ENCODE measurements around the gene PGGT1B.
"Not testable (repeated sequence)": the region's sequence is repeated elsewhere in the genome, so short reads cannot be mapped to it uniquely, and the experiment has no call there.

Gene PGGT1B

DNA sequence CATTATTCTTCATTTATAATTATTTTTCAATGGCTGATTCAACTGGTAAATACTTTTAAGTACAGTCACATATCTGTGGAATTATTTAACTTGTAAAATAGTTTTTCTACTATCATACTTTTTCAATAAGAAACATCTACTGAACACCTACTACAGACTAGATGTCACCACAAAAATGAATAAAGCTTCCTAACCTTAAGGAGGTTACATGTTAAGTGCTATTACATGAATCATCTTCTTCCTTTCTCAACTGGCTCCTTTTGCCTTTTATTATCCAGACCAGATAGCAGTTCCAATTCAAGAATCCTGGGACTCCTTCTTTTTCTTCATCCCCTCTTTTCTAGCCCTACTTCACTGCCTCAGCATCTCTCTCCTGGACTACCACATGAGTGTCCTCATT lies 4.7 kb downstream of the PGGT1B start:
- DNase-seq (ENCODE audit: low read depth): peak; percentile 20

DNA sequence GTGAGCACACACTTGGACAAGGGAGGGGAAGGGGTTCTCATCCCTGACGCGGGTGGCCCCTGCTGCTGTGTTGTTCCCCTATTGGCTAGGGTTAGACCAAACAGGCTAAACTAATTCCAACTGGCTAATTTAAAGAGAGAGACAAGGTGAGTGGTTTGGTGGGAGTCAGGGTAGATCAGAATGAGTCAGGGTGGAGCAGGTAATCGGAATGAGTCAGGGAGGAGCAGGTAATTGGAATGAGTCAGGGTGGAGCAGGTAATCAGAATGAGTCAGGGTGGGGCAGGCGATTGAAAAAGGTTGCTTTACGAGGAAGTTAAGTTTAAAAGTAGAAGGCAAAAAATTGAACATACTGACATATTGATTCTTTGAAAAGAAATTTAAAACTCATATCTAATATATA lies 13.3 kb downstream of the PGGT1B start:
- DNase-seq (ENCODE audit: low read depth): not testable (repeated sequence)

- no peak for DNase-seq (ENCODE audit: low read depth)
Observed at GRCh38 chr5:115246361-115246991, 16.2 kb downstream of the PGGT1B start.

GRCh38 chr5:115243412-115243811 lies 19.3 kb downstream of the PGGT1B start:
- no peak for DNase-seq (ENCODE audit: low read depth)

GRCh38 chr5:115241881-115242642 lies 20.6 kb downstream of the PGGT1B start:
- DNase-seq (ENCODE audit: low read depth): no peak

DNA sequence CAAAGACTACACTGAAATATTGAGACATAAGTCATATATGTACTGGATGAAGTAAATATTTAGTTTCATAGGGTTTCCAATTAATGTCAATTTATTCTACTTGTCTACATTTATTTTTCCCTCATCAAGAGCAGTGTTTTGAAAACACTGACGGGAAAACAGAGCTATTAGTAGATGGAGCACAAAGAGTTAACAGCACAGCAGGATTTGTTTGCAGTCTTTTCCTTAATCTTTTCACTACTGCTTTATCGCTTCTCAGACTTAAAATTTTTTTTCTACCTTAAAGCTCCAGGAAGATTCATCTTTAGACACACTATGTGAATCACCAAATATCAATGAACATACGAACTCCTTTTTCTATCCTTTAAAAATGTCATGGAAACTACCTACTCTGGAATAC lies 25.6 kb downstream of the PGGT1B start:
- DNase-seq (ENCODE audit: low read depth): no peak

GRCh38 chr5:115236599-115236998 lies 26.1 kb downstream of the PGGT1B start:
- DNase-seq (ENCODE audit: low read depth): no peak

GRCh38 chr5:115231598-115231997 lies 31.1 kb downstream of the PGGT1B start:
- DNase-seq (ENCODE audit: low read depth): no peak

DNA sequence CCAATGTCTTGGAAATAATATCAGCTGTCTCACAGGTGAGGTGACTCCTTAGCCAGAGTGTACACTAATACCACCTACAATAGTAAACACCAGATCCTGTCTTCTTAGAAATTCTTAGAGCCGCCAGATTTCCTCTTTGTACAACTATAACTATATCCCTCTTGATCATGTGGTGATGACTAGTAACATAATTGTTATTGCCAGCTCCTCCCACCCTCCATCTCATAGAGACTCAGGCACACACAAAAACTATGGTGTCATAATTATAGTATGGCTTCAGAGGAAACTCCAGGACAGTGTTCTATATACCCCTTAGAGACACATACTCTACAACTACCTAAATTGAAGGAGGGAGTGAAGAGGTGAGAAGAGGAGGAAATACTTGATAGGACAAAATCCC lies 33.1 kb downstream of the PGGT1B start:
- DNase-seq (ENCODE audit: low read depth): no peak

DNA sequence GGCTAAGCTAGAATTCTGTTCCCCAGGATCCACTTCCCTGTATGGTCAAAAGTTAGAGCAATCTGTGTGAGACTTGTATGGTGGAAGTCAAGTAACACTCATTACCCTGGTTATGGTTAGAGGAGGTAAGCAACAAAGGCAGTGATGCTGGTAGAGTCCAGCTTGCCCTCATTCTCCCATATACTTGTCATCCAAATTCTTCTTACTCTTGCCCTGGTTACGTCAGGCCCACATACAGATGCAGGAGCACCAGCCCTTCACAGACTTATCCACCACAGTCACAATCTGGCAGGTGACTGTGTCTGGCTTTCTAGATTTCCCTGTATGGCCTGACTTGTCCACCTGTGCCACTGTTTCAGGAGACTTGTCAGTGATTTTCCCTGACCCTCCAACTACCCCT lies 35.4 kb downstream of the PGGT1B start:
- no peak for DNase-seq (ENCODE audit: low read depth)

DNA sequence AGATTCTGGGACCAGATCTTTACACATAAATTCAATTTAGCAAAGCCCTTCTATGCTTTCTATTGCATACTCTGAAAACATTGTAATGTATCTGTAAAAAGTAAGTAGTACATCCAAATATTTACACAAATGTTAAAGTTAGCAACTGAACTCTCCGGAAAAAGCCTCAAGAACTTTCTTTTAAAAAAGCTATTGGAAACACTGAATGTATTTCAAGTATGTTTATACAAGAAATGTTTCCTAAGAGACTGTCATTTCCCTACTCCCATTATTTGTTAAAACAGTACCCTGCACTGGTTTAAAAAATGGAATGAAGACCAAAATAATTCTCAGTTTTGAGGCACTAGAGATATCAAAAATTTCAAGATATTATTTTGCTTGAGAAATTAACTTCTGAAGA lies 48.1 kb downstream of the PGGT1B start:
- no peak for DNase-seq (ENCODE audit: low read depth)

GRCh38 chr5:115209279-115209678 lies 53.4 kb downstream of the PGGT1B start:
- DNase-seq (ENCODE audit: low read depth): no peak

- no peak for DNase-seq (ENCODE audit: low read depth)
Observed at GRCh38 chr5:115202952-115203351, 59.7 kb downstream of the PGGT1B start.

GRCh38 chr5:115196161-115196560 lies 66.5 kb downstream of the PGGT1B start:
- DNase-seq (ENCODE audit: low read depth): no peak

DNA sequence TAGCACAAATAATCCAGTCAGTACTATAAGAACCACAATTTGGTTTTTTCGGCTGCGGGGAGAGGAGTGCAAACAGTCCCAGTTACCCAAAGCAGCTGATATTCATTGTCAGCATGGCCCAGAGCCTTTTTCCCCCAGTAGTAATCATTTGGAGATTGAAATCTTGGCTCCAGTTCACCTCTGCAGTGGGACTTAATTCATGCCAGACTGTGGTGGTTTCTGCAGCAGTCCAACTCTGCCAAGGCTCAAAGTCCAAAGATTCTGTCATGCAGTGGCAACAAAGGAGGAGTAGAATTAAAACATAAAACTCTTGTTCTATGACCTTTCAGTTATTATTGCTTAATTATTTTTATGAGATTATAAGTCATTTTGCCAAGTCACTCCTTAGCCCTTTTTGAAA lies 68.0 kb downstream of the PGGT1B start:
- DNase-seq (ENCODE audit: low read depth): no peak

DNA sequence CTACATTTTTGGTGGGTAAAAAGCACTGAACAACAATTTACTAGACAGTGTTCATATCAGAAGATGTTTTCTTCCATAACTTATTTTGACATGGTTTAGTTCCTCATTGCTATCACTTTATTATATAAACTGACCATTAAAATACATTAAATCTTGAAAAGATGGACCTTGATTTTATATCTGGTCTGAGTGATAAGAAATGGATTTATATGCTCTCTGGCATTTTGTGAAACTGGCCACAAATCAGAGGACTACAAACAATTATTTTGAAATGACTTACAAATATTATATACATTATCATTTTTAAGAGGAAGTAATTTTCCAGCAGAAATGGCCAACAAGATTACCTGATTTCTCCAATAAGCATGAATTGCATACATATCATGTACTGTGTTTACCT lies 69.4 kb downstream of the PGGT1B start:
- DNase-seq (ENCODE audit: low read depth): no peak

- DNase-seq (ENCODE audit: low read depth): no peak
Observed at GRCh38 chr5:115192098-115192497, 70.6 kb downstream of the PGGT1B start.

GRCh38 chr5:115191474-115192031 lies 71.1 kb downstream of the PGGT1B start:
- no peak for DNase-seq (ENCODE audit: low read depth)

GRCh38 chr5:115190388-115190787 lies 72.3 kb downstream of the PGGT1B start:
- no peak for DNase-seq (ENCODE audit: low read depth)

- no peak for DNase-seq (ENCODE audit: low read depth)
Observed at GRCh38 chr5:115189866-115190265, 72.8 kb downstream of the PGGT1B start.

- no peak for DNase-seq (ENCODE audit: low read depth)
Observed at GRCh38 chr5:115186794-115187193, 75.9 kb downstream of the PGGT1B start.

DNA sequence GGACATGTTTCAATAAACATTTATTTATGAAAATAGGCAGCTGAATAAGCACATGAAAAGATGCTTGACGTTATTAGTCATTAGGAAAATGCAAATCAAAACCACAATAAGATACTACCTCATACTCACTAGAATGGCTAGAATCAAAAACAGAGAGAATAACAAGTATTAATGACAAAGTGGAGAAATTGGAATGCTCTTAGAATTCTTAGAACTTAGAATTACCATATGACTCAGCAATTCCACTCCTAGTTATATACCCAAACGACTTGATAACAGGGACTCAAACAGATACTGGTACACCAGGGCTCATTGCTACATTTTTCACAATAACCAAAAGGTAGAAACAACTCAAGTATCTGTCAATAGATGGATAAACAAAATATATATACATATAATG lies 77.9 kb downstream of the PGGT1B start:
- DNase-seq (ENCODE audit: low read depth): no peak

DNA sequence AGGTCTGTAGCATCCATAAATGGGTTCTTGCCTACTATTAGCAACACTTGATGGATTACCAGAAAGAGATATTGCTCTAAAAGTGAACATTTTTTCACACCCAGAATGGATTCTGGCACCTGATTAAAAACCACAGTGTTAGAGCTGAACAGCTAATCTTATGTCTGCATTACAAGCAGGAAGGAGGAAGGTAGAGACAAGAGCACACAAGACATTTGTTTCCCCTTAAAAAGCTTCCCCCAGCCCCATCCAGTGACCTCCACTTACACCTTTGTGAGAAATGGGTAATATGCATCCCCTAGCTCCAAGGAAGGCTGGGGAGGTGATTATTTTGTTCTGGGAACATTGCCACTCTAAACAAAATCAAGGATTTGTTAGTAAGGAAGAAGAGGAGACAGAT lies 80.9 kb downstream of the PGGT1B start:
- no peak for DNase-seq (ENCODE audit: low read depth)
